OCI-M2 (cell line): ENCODE data around the gene ALDH1A1.

ENCODE experiments used
- DNase-seq: peaks from one replicate; lab custom pipeline; 2025; ENCODE audit not compliant: unreplicated experiment; lab: John Stamatoyannopoulos, UW

ALDH1A1 gene

GRCh38 chr9:72980183-72980582 lies 27.3 kb upstream of the ALDH1A1 start:
- DNase-seq: no peak

GRCh38 chr9:72979405-72980100 lies 26.7 kb upstream of the ALDH1A1 start:
- no peak for DNase-seq

GRCh38 chr9:72978744-72979143 lies 25.9 kb upstream of the ALDH1A1 start:
- no peak for DNase-seq

DNA sequence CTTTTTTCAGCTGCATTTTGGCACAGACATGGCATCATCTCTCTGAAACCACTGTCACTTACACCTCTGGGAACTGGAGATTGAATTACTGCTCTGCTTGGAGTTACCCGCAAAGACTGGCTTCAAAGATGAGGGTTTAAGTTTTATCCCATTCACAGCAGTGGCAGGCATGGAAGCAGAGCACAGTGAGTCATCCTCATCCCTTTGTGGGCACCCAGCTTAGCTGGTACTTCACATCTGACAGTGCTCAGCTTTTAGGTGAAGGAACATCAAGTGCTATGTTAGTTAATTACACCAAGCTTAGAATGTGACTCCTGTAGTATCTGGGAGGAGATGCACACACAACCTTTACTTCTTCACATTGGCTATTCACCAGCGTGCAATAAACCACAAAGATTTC lies 24.8 kb upstream of the ALDH1A1 start:
- no peak for DNase-seq

- no peak for DNase-seq
These were observed 21.6 kb upstream of the ALDH1A1 start for GRCh38 chr9:72974501-72974900.

DNA sequence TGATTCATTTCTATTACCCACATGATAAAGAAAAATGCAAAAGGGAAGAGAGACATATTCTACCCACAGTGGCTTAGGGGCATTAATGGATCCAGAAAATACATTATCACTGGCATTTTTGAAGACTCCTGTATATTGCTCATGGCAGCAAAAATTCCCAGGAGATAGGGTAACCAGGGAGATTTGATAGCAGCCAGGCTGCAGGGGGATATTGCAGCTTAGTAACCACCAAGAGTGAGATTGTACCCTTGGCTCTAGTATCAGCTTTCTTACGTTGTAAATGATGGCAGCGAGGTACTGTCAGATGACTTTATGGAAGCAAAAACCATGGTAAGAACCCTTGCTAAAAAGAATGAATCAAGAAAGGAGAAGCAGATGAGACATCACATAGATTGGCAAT lies 19.8 kb upstream of the ALDH1A1 start:
- DNase-seq: no peak

- no peak for DNase-seq
These were observed 18.6 kb upstream of the ALDH1A1 start for GRCh38 chr9:72971411-72971810.

- DNase-seq: no peak
These were observed 7.6 kb upstream of the ALDH1A1 start for GRCh38 chr9:72960446-72960845.

DNA sequence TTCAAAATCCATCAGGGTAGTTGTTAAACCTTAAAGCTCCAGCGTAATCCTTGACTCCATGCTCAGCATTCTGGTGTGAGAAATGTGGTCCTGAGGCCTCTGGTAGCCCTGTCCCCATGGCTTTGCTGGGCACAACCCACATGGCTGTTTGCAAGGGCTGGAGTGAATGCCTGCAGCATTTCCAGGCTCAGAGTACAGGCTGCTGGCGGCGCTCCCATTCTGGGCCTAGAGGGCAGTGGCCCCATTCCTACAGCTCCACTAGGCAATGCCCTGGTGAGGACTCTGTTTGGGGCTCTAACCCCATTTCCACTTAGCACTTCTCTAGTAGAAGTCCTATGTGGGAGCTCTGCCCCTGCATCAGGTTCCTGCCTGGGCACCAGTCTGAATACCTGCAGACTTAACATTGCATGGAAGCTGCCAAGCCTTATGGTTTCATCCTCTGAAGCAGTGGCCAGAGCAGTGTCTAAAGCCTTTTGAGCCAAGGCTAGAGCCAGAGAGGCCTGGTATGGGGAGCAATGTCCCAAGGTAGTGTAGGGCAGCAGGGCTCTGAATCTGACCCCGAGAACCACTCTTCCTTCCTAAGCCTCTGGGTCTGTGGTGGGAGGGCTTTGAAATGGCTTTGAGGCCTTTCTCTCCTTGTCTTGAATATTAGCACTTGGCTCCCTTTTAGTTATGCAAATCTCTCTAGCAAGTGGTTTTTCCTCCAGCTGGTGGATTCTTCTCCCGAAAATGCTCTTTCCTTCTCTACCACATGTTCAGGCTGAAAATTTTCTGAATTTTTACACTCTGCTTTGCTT lies 5.8 kb upstream of the ALDH1A1 start:
- no peak for DNase-seq

DNA sequence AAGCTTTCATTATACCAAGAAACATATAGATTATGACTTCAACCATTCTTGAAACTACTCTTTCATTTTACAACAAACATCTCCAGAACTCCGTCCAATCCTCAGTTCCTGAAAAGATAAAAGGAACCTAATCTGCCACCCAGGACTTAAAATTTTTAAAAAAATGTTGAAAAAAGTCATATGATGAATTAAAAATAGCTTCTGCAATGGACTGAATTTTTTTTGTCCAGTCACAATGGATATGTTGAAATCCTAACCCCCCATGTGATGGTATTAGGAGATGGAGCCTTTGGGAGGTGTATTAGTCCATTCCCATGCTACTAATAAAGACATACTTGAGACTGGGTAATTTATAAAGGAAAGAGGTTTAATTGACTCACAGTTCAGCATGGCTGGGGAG lies 2.7 kb upstream of the ALDH1A1 start:
- DNase-seq: no peak

DNA sequence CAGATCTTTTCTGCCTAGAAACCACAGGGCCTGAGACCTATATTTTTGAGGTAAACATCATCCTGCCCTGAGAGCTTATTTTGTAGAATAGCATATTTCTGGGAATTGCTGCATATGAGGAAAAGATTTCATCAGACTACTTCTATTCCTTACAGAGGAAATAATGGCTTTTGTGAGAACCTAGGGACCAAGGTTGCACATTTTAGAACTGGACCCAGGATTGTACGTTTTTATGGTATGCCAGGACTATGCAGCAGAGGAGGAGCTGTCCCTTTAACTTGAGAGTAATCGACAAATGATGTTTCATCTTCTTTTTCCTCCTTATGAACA lies 2.2 kb upstream of the ALDH1A1 start:
- no peak for DNase-seq

GRCh38 chr9:72954431-72955125 lies 1.7 kb upstream of the ALDH1A1 start:
- DNase-seq: no peak

- DNase-seq: no peak
These were observed 517 bp downstream of the ALDH1A1 start for GRCh38 chr9:72952381-72952690.

DNA sequence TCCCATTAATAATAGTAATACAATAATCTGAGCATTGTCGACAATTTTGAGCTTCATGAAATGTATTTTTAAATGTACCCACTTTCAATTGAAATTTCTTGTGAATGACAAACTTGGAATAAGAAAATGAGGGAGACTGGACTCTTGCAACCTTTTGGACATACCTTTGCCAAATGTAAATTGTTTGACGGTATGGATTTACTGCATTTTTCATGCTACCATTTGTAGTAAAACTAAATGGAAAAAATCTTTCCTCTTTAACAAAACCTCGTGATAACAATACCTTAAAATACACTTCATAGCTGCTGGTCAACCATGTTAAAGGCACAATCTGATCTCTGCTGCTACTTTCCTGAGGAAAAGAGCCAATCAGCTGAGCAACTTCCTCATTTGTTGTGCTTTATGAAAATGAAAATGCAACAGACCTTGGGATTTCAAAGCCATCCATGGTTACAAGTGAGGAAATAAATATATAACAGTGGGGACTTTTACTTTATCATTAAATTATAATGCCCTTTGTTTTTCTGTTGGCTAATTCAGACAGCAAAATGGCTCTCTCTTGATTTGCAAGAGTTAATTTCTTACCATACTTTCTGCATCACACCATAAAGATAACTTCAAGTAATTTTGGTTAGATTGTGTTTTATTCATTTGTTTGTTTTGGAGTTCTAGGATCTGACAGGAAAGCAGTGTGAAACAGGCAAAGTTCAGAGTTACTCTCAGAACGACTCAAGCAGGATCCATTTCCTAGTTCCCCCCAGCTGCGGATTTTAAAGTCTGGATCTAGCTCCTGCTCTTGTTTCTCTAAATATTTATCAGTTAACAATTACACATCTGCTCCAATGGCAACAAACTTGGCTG lies 1.1 kb downstream of the ALDH1A1 start:
- no peak for DNase-seq

- DNase-seq: no peak
These were observed 1.9 kb downstream of the ALDH1A1 start for GRCh38 chr9:72950875-72951442.

- DNase-seq: no peak
These were observed 2.9 kb downstream of the ALDH1A1 start for GRCh38 chr9:72949918-72950325.

GRCh38 chr9:72949244-72949582 lies 3.6 kb downstream of the ALDH1A1 start:
- DNase-seq: no peak

DNA sequence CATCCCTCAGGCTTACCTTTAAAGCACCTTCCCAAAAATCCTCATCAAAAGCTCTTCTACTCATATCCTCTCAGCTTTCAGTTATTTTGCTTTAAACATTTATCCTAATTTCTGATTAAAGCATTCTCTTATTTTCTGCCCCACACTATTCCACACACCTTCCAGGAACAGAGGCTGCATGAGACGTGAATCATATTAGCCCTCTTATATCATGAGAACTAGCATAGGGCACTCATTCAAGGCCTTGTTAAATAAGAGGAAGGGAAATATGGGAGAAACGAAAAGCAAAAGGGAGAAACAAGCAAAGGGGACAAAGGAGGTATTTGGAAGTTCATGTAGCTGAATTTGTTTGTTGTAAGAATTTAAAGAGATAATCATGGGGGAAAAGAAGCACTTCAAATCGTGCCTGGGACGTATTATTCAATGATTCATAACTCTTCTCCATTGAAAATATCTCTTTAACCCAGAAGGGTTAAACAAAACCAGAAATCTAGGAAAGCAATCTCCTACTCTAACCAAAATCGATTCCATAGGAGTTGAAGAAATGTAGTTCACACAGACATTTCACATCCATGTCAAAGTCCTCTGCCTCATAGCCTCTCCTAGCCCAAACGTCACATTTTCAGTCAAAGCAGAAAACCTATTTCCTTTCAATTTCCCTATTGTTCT lies 4.1 kb downstream of the ALDH1A1 start:
- DNase-seq: no peak

- no peak for DNase-seq
These were observed 4.8 kb downstream of the ALDH1A1 start for GRCh38 chr9:72947984-72948465.

DNA sequence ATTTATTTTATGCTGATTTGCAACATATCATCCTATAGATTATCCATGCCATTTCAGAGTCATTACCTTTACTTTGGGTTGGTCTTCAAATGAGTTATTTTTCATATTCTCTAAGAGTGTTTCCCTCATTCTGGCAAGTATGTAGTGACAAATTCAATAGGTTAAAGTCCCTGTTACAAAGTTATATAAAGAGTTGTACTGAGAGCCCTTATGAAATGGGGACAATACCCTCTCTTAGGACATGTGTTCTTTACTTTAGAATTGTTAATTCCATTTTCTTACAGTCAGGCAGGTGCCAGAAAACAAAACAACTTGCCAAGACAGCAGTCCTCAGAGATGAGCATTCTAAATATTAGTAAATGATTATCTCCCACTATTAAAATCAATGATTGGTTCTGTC lies 6.0 kb downstream of the ALDH1A1 start:
- DNase-seq: no peak

- no peak for DNase-seq
These were observed 6.5 kb downstream of the ALDH1A1 start for GRCh38 chr9:72946318-72946717.
